WTC11 (cell line): Measurements from ENCODE around the gene SERTAD1.

ENCODE experiments used
- ETV6 ChIP-seq: sonication (generic); formaldehyde crosslinking; IDR thresholded peaks from 2 replicates; pipeline ENCODE4 v1.8.1; 2022; ENCODE audit warnings: mild to moderate bottlenecking, missing genetic modification reagents
- FOXK1 ChIP-seq: sonication (generic); formaldehyde crosslinking; IDR thresholded peaks from 2 replicates; pipeline ENCODE4 v1.8.0; 2022; ENCODE audit warnings: mild to moderate bottlenecking, moderate library complexity, missing genetic modification reagents
- HMGA2 ChIP-seq: fragments of 250-450 bp; sonication (Bioruptor Pico); IDR thresholded peaks from 2 replicates; pipeline ENCODE4 v1.4.0; 2021; ENCODE audit warnings: mild to moderate bottlenecking, moderate library complexity
- MXD4 ChIP-seq: fragments of 250-450 bp; sonication (Bioruptor Pico); IDR thresholded peaks from 2 replicates; pipeline ENCODE4 v1.8.0; 2021; ENCODE audit warnings: mild to moderate bottlenecking, moderate library complexity, borderline replicate concordance
- TF ChIP-seq, protein P1 (sequence below): sonication (generic); formaldehyde crosslinking; IDR thresholded peaks from 2 replicates; pipeline ENCODE4 v1.8.0; 2022; ENCODE audit warnings: missing genetic modification reagents
- TF ChIP-seq, protein P2 (sequence below): fragments of 200-600 bp; IDR thresholded peaks from 2 replicates; pipeline ENCODE4 v1.8.0; 2022; ENCODE audit warnings: antibody characterized with exemption
- TF ChIP-seq, protein P3 (sequence below): sonication (generic); formaldehyde crosslinking; IDR thresholded peaks from 2 replicates; pipeline ENCODE4 v1.8.0; 2022; ENCODE audit warnings: mild to moderate bottlenecking, missing genetic modification reagents
- TF ChIP-seq, protein P4 (sequence below): sonication (generic); formaldehyde crosslinking; conservative IDR thresholded peaks from 2 replicates; pipeline ENCODE4 v1.8.1; 2023; ENCODE audit warnings: mild to moderate bottlenecking, low read depth, missing genetic modification reagents, moderate library complexity

DNA sequence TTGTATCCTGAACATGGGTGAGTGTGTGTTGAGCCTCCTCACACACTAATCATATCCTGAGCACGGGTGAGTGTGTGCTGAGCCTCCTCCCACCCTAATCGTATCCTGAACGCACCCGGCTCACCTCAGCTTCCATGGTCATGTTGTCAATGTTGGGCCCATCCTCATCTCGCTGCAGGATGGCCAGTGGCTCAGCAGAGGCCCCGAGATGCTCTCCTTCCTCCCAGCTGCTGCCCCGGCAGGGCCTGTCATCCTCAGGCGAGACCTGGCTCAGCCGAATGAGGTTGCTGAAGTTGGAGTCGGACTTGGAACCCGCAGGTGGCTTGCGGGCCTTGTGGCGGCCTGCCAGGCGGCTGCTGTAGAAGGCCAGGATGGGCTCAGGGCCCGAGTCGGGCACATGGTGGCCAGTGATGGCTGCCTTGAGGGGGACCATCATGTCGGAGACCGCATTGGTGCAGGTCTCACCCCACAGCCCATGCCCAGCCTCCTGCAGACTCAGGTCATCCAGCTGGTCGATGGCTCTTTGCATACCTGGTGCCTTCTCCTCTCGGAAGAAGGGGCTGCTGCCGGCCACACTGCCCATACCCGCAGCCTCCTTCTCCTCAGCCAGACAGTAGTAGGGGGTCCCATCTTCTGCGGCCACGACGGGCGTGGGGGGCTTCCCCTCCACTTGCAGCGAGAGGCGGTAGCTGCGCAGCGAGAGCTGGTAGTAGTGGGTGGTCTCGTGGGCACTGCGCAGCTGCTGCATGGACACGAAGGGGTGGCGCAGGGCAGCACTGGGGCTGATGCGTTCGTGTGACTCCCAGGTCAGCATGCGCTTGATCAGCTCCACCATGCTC is 45.4 kb downstream of the SERTAD1 start:
- TF ChIP-seq, protein P1, sequence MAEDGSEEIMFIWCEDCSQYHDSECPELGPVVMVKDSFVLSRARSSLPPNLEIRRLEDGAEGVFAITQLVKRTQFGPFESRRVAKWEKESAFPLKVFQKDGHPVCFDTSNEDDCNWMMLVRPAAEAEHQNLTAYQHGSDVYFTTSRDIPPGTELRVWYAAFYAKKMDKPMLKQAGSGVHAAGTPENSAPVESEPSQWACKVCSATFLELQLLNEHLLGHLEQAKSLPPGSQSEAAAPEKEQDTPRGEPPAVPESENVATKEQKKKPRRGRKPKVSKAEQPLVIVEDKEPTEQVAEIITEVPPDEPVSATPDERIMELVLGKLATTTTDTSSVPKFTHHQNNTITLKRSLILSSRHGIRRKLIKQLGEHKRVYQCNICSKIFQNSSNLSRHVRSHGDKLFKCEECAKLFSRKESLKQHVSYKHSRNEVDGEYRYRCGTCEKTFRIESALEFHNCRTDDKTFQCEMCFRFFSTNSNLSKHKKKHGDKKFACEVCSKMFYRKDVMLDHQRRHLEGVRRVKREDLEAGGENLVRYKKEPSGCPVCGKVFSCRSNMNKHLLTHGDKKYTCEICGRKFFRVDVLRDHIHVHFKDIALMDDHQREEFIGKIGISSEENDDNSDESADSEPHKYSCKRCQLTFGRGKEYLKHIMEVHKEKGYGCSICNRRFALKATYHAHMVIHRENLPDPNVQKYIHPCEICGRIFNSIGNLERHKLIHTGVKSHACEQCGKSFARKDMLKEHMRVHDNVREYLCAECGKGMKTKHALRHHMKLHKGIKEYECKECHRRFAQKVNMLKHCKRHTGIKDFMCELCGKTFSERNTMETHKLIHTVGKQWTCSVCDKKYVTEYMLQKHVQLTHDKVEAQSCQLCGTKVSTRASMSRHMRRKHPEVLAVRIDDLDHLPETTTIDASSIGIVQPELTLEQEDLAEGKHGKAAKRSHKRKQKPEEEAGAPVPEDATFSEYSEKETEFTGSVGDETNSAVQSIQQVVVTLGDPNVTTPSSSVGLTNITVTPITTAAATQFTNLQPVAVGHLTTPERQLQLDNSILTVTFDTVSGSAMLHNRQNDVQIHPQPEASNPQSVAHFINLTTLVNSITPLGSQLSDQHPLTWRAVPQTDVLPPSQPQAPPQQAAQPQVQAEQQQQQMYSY (CRISPR knock-in tag) = no peak
- TF ChIP-seq MXD4 (CRISPR knock-in tag) (no peak), FOXK1 (no peak), HMGA2 (no peak), ETV6 (CRISPR knock-in tag) (no peak)
- TF ChIP-seq, protein P2, sequence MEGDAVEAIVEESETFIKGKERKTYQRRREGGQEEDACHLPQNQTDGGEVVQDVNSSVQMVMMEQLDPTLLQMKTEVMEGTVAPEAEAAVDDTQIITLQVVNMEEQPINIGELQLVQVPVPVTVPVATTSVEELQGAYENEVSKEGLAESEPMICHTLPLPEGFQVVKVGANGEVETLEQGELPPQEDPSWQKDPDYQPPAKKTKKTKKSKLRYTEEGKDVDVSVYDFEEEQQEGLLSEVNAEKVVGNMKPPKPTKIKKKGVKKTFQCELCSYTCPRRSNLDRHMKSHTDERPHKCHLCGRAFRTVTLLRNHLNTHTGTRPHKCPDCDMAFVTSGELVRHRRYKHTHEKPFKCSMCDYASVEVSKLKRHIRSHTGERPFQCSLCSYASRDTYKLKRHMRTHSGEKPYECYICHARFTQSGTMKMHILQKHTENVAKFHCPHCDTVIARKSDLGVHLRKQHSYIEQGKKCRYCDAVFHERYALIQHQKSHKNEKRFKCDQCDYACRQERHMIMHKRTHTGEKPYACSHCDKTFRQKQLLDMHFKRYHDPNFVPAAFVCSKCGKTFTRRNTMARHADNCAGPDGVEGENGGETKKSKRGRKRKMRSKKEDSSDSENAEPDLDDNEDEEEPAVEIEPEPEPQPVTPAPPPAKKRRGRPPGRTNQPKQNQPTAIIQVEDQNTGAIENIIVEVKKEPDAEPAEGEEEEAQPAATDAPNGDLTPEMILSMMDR = no peak
- TF ChIP-seq, protein P3, sequence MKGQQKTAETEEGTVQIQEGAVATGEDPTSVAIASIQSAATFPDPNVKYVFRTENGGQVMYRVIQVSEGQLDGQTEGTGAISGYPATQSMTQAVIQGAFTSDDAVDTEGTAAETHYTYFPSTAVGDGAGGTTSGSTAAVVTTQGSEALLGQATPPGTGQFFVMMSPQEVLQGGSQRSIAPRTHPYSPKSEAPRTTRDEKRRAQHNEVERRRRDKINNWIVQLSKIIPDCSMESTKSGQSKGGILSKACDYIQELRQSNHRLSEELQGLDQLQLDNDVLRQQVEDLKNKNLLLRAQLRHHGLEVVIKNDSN (CRISPR knock-in tag) = no peak
- TF ChIP-seq, protein P4, sequence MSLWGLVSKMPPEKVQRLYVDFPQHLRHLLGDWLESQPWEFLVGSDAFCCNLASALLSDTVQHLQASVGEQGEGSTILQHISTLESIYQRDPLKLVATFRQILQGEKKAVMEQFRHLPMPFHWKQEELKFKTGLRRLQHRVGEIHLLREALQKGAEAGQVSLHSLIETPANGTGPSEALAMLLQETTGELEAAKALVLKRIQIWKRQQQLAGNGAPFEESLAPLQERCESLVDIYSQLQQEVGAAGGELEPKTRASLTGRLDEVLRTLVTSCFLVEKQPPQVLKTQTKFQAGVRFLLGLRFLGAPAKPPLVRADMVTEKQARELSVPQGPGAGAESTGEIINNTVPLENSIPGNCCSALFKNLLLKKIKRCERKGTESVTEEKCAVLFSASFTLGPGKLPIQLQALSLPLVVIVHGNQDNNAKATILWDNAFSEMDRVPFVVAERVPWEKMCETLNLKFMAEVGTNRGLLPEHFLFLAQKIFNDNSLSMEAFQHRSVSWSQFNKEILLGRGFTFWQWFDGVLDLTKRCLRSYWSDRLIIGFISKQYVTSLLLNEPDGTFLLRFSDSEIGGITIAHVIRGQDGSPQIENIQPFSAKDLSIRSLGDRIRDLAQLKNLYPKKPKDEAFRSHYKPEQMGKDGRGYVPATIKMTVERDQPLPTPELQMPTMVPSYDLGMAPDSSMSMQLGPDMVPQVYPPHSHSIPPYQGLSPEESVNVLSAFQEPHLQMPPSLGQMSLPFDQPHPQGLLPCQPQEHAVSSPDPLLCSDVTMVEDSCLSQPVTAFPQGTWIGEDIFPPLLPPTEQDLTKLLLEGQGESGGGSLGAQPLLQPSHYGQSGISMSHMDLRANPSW = no peak
